Parathyroid adenoma (tissue), 2 donors: ENCODE measurements around the gene SP1.
"Not testable (repeated sequence)": the region's sequence is repeated elsewhere in the genome, so short reads cannot be mapped to it uniquely, and the experiment has no call there.

ENCODE experiments used
- H2AFZ ChIP-seq: fragments of 300-600 bp; sonication (generic); one replicate; pipeline ENCODE4 v1.7.0; 2017; ENCODE audit warnings: antibody characterized with exemption, mild to moderate bottlenecking
- H3K27ac ChIP-seq: fragments of 300-600 bp; sonication (generic); one replicate; pipeline ENCODE4 v1.7.0; 2017
- H3K27me3 ChIP-seq: fragments of 300-600 bp; sonication (generic); one replicate; pipeline ENCODE4 v1.7.0; 2017; ENCODE audit warnings: low read length; ENCODE audit not compliant: control insufficient read depth, insufficient read depth
- H3K36me3 ChIP-seq: fragments of 300-600 bp; sonication (generic); one replicate; pipeline ENCODE4 v1.7.0; 2017; ENCODE audit warnings: low read length; ENCODE audit not compliant: control insufficient read depth, insufficient read depth
- H3K4me1 ChIP-seq: fragments of 300-600 bp; sonication (generic); one replicate; pipeline ENCODE4 v1.7.0; 2017; ENCODE audit warnings: control low read depth
- H3K4me2 ChIP-seq: fragments of 300-600 bp; sonication (generic); one replicate; pipeline ENCODE4 v1.7.0; 2017; ENCODE audit warnings: low read length
- H3K4me3 ChIP-seq: fragments of 300-600 bp; sonication (generic); one replicate; pipeline ENCODE4 v1.7.0; 2017; ENCODE audit warnings: low read depth, low read length
- H3K79me2 ChIP-seq: fragments of 300-600 bp; sonication (generic); one replicate; pipeline ENCODE4 v1.7.0; 2017; ENCODE audit warnings: control low read depth
- H3K9ac ChIP-seq: fragments of 300-600 bp; sonication (generic); one replicate; pipeline ENCODE4 v1.7.0; 2017; ENCODE audit warnings: mild to moderate bottlenecking
- H3K9me3 ChIP-seq: fragments of 300-600 bp; sonication (generic); one replicate; pipeline ENCODE4 v1.7.0; 2017; ENCODE audit warnings: low read length; ENCODE audit not compliant: control insufficient read depth
- CTCF ChIP-seq: fragments of 300-600 bp; sonication (generic); IDR thresholded peaks from one replicate; pipeline ENCODE4 v1.7.0; 2017; ENCODE audit warnings: antibody characterized with exemption, mild to moderate bottlenecking
- donor health status: primary hyperparathyroidism.

Gene SP1

GRCh38 chr12:53389702-53390101, 9.7 kb downstream of the SP1 start:
- H3K9me3 ChIP-seq: no peaks in the 10 kb centered on the region
- no peak overlapping the region for H3K4me3 ChIP-seq
- H3K9ac ChIP-seq: no peak overlapping the region
- no peaks in the 10 kb centered on the region for H3K4me1 ChIP-seq
- no peaks in the 10 kb centered on the region for H3K36me3 ChIP-seq
- no peaks in the 10 kb centered on the region for H3K27me3 ChIP-seq
- peaks cover 32% of the 10 kb centered on the region for H3K79me2 ChIP-seq
- H3K4me2 ChIP-seq: no peak overlapping the region
- H2AFZ ChIP-seq: no peak overlapping the region
- no peak overlapping the region for H3K27ac ChIP-seq
- no peak for TF ChIP-seq CTCF

GRCh38 chr12:53391724-53392123, 11.7 kb downstream of the SP1 start:
- Histone ChIP-seq H3K4me1 (no peaks in the 10 kb centered on the region), H2AFZ (no peak overlapping the region), H3K36me3 (no peaks in the 10 kb centered on the region), H3K27me3 (no peaks in the 10 kb centered on the region), H3K9me3 (no peaks in the 10 kb centered on the region), H3K4me3 (no peak overlapping the region), H3K9ac (no peak overlapping the region), H3K27ac (no peak overlapping the region), H3K79me2 (peaks cover 28% of the 10 kb centered on the region), H3K4me2 (no peak overlapping the region)
- TF ChIP-seq CTCF: no peak

GRCh38 chr12:53399896-53400295, 19.9 kb downstream of the SP1 start:
- Histone ChIP-seq H3K9ac (no peak overlapping the region), H3K9me3 (no peaks in the 10 kb centered on the region), H3K79me2 (peaks cover 23% of the 10 kb centered on the region), H3K4me3 (no peak overlapping the region), H3K27me3 (no peaks in the 10 kb centered on the region), H3K36me3 (no peaks in the 10 kb centered on the region), H2AFZ (no peak overlapping the region), H3K27ac (no peak overlapping the region), H3K4me1 (no peaks in the 10 kb centered on the region), H3K4me2 (no peak overlapping the region)
- no peak for TF ChIP-seq CTCF

GRCh38 chr12:53402351-53402750, 22.4 kb downstream of the SP1 start:
- not testable (repeated sequence) for H3K4me2 ChIP-seq, H3K4me1 ChIP-seq, H3K27ac ChIP-seq, H3K9ac ChIP-seq, H3K36me3 ChIP-seq, H3K27me3 ChIP-seq, H2AFZ ChIP-seq, H3K4me3 ChIP-seq, H3K9me3 ChIP-seq
- peaks cover 24% of the 10 kb centered on the region for H3K79me2 ChIP-seq

- Histone ChIP-seq H3K9ac (no peak overlapping the region), H3K27me3 (no peaks in the 10 kb centered on the region), H2AFZ (no peak overlapping the region), H3K4me1 (no peaks in the 10 kb centered on the region), H3K4me2 (no peak overlapping the region), H3K36me3 (no peaks in the 10 kb centered on the region), H3K4me3 (no peak overlapping the region), H3K27ac (no peak overlapping the region), H3K9me3 (no peaks in the 10 kb centered on the region), H3K79me2 (peaks cover 24% of the 10 kb centered on the region)
- no peak for TF ChIP-seq CTCF
Measured at GRCh38 chr12:53402871-53403270, 22.9 kb downstream of the SP1 start.
